Nephron (organoid): Measurements from ENCODE around the gene CDC37L1.

Source experiments
- H3K27ac Mint-ChIP-seq, 3 experiments: 2 replicates each; pipeline ENCODE4 v1.8.0; 2020; ENCODE audit warnings: mixed read lengths in 3 of 3, mild to moderate bottlenecking in 2 of 3, moderate library complexity in 1 of 3
- H3K27me3 Mint-ChIP-seq: 2 replicates; pipeline ENCODE4 v1.8.0; 2021; ENCODE audit warnings: low read depth, mild to moderate bottlenecking, moderate library complexity, mixed read lengths
- H3K36me3 Mint-ChIP-seq: 2 replicates; pipeline ENCODE4 v1.8.0; 2020; ENCODE audit warnings: low read depth, mixed read lengths
- H3K4me1 Mint-ChIP-seq: 2 replicates; pipeline ENCODE4 v1.8.0; 2020; ENCODE audit warnings: mixed read lengths
- H3K4me3 Mint-ChIP-seq, 3 experiments: 2 replicates each; pipeline ENCODE4 v1.8.0; 2020; ENCODE audit warnings: mild to moderate bottlenecking in 3 of 3, mixed read lengths in 3 of 3, moderate library complexity in 2 of 3
- H3K9me3 Mint-ChIP-seq: 2 replicates; pipeline ENCODE4 v1.8.0; 2020; ENCODE audit warnings: mixed read lengths
- CTCF ChIP-seq, 3 experiments: fragments of 200-600 bp; sonication (generic); IDR thresholded peaks; one replicate each; pipeline ENCODE4 v1.5.0; 2021; ENCODE audit warnings: antibody characterized with exemption in 3 of 3; ENCODE audit not compliant: unreplicated experiment in 3 of 3

The CDC37L1 gene

GRCh38 chr9:4679268-4680172 is at the start of gene CDC37L1:
Gene CDC37L1 (plus strand): TSS chr9:4679569. CDS start chr9:4679768, 199 bp downstream.
- H3K4me3 Mint-ChIP-seq: no peak within 1 kb of the TSS
- H3K27ac Mint-ChIP-seq: no peak within 1 kb of the TSS
- H3K27me3 Mint-ChIP-seq: no peaks in the 10 kb centered on the region
- peaks cover 3% of the 10 kb centered on the region for H3K36me3 Mint-ChIP-seq
- no peaks in the 10 kb centered on the region for H3K9me3 Mint-ChIP-seq
- H3K4me1 Mint-ChIP-seq: no peaks in the 10 kb centered on the region
- peak; percentile 68 to 75 (median 70) for TF ChIP-seq CTCF (IDR thresholded peaks at IDR 0.05; ENCODE audit: unreplicated experiment in 3 of 3)

- Mint-ChIP-seq H3K27ac (no peak overlapping the region), H3K36me3 (no peaks in the 10 kb centered on the region), H3K4me3 (no peak overlapping the region), H3K4me1 (no peaks in the 10 kb centered on the region), H3K27me3 (no peaks in the 10 kb centered on the region), H3K9me3 (no peaks in the 10 kb centered on the region)
- TF ChIP-seq CTCF (IDR thresholded peaks at IDR 0.05; ENCODE audit: unreplicated experiment in 3 of 3): no peak
Observed at GRCh38 chr9:4630836-4631235, 48.5 kb upstream of the CDC37L1 start.

GRCh38 chr9:4638968-4639367 is 40.4 kb upstream of the CDC37L1 start:
- no peak overlapping the region for H3K4me3 Mint-ChIP-seq
- peaks cover 10% of the 10 kb centered on the region for H3K27me3 Mint-ChIP-seq
- H3K9me3 Mint-ChIP-seq: no peaks in the 10 kb centered on the region
- H3K4me1 Mint-ChIP-seq: no peaks in the 10 kb centered on the region
- TF ChIP-seq CTCF (IDR thresholded peaks at IDR 0.05; ENCODE audit: unreplicated experiment in 3 of 3): no peak
- H3K36me3 Mint-ChIP-seq: no peaks in the 10 kb centered on the region
- H3K27ac Mint-ChIP-seq: no peak overlapping the region

- peaks cover 10% of the 10 kb centered on the region for H3K27me3 Mint-ChIP-seq
- no peaks in the 10 kb centered on the region for H3K4me1 Mint-ChIP-seq
- H3K9me3 Mint-ChIP-seq: no peaks in the 10 kb centered on the region
- no peak overlapping the region for H3K27ac Mint-ChIP-seq
- no peak for TF ChIP-seq CTCF (IDR thresholded peaks at IDR 0.05; ENCODE audit: unreplicated experiment in 3 of 3)
- H3K4me3 Mint-ChIP-seq: no peak overlapping the region
- no peaks in the 10 kb centered on the region for H3K36me3 Mint-ChIP-seq
Observed at GRCh38 chr9:4639420-4639819, 39.9 kb upstream of the CDC37L1 start.

GRCh38 chr9:4640027-4640426 is 39.3 kb upstream of the CDC37L1 start:
- no peaks in the 10 kb centered on the region for H3K36me3 Mint-ChIP-seq
- H3K27me3 Mint-ChIP-seq: peaks cover 10% of the 10 kb centered on the region
- H3K27ac Mint-ChIP-seq: no peak overlapping the region
- H3K9me3 Mint-ChIP-seq: no peaks in the 10 kb centered on the region
- no peaks in the 10 kb centered on the region for H3K4me1 Mint-ChIP-seq
- TF ChIP-seq CTCF (IDR thresholded peaks at IDR 0.05; ENCODE audit: unreplicated experiment in 3 of 3): peak; percentile 52 to 60 (median 58)
- no peak overlapping the region for H3K4me3 Mint-ChIP-seq

- Mint-ChIP-seq H3K27ac (no peak overlapping the region), H3K27me3 (peaks cover 4% of the 10 kb centered on the region), H3K4me1 (no peaks in the 10 kb centered on the region), H3K36me3 (no peaks in the 10 kb centered on the region), H3K9me3 (no peaks in the 10 kb centered on the region), H3K4me3 (no peak overlapping the region)
- no peak for TF ChIP-seq CTCF (IDR thresholded peaks at IDR 0.05; ENCODE audit: unreplicated experiment in 3 of 3)
Observed at GRCh38 chr9:4642351-4642750, 37.0 kb upstream of the CDC37L1 start.
